Gastroesophageal sphincter (tissue), 3 donors: ENCODE measurements around the gene BDKRB2.

ENCODE experiments used
- POLR2A ChIP-seq, 2 donors: fragments of 450-650 bp; IDR thresholded peaks; one replicate each; pipeline ENCODE4 v1.6.1; 2017; ENCODE audit warnings: antibody characterized with exemption in 2 of 2, mild to moderate bottlenecking in 2 of 2, moderate library complexity in 1 of 2
- POLR2AphosphoS5 ChIP-seq: sonication (generic); formaldehyde crosslinking; IDR thresholded peaks from one replicate; pipeline ENCODE4 v1.6.1; 2017; ENCODE audit warnings: antibody characterized with exemption
- TF ChIP-seq, protein P1 (sequence below), 4 experiments: fragments of 200-600 bp in 2 of 4; fragments of 450-650 bp in 2 of 4; sonication (generic) in 1 of 4; IDR thresholded peaks; one replicate each; pipeline ENCODE4 v1.5.1; 2017 to 2019; ENCODE audit warnings: antibody characterized with exemption in 4 of 4, mild to moderate bottlenecking in 2 of 4, moderate library complexity in 2 of 4

DNA sequence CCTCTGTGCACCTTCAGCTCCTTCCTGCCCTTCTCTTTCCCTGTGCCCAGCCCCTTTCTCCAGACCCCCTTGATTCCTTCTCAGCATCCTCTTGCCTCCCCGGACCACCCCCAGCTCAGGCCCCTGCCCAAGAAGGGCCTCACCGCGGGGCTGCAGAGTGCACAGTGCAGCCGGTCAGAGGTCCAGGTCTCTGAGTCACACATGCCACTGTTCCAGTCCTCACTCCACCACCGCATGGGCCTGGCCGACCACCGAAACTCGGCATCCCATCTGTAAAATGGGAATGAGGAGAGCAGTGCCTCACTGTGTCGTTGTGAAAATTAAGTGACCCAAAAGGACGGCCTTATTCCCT, 64.7 kb downstream of the BDKRB2 start:
- TF ChIP-seq, protein P1, sequence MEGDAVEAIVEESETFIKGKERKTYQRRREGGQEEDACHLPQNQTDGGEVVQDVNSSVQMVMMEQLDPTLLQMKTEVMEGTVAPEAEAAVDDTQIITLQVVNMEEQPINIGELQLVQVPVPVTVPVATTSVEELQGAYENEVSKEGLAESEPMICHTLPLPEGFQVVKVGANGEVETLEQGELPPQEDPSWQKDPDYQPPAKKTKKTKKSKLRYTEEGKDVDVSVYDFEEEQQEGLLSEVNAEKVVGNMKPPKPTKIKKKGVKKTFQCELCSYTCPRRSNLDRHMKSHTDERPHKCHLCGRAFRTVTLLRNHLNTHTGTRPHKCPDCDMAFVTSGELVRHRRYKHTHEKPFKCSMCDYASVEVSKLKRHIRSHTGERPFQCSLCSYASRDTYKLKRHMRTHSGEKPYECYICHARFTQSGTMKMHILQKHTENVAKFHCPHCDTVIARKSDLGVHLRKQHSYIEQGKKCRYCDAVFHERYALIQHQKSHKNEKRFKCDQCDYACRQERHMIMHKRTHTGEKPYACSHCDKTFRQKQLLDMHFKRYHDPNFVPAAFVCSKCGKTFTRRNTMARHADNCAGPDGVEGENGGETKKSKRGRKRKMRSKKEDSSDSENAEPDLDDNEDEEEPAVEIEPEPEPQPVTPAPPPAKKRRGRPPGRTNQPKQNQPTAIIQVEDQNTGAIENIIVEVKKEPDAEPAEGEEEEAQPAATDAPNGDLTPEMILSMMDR (IDR thresholded peaks at IDR 0.05) = no peak
- no peak for TF ChIP-seq POLR2AphosphoS5
- no peak for TF ChIP-seq POLR2A (IDR thresholded peaks at IDR 0.05)
